Fibroblast of villous mesenchyme (primary cell): ENCODE measurements around the gene KCNK18. TPM values are rescaled to one million over a fixed set of nuclear protein-coding genes. Genes with fewer than 3 reads are reported as not detected.

Experiments used
- DNase-seq: peaks from one replicate; pipeline ENCODE4 v3.0.0-alpha.2; 2010; ENCODE audit warnings: low read depth
- H3K4me3 ChIP-seq: 2 replicates; pipeline ENCODE4 v1.5.1; 2011; ENCODE audit warnings: low read depth, mild to moderate bottlenecking, low read length
- small RNA-seq: library from RNA; depleted of rRNA; stranded (forward); fragments of <200 nt; gene quantifications from one replicate; pipeline ENCODE3, GENCODE V24; 2012
- total RNA-seq: library from RNA; depleted of rRNA; stranded (reverse); fragments of >200 nt; gene quantifications from 2 replicates; pipeline ENCODE4 v1.2.3, GENCODE V29; 2012
- TF ChIP-seq, protein P1 (sequence below): IDR thresholded peaks from 2 replicates; pipeline ENCODE4 v1.5.1; 2012; ENCODE audit warnings: low read depth, mild to moderate bottlenecking, low read length; ENCODE audit not compliant: insufficient read depth

Gene KCNK18
- total RNA-seq, 1 donor: not detected

DNA sequence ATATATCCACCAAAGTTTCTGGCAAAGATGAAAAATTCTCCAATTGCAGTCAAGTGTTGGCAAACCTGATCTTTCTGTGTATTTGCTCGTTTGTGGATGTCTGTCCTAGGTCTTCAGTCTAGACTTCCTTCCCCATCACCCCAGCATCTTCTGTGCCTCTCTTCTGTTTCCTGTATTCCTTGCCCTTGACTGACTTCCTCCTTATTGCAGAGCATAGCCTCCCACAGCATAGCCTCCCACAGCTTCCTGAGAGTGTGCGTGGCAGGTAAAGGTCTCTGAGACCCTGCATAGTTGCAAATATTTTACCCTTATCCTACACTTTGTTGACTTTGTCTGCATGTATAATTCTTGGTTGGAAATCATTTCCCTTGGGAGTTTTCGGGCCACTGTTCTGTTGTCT is 62.0 kb downstream of the KCNK18 start:
- TF ChIP-seq, protein P1, sequence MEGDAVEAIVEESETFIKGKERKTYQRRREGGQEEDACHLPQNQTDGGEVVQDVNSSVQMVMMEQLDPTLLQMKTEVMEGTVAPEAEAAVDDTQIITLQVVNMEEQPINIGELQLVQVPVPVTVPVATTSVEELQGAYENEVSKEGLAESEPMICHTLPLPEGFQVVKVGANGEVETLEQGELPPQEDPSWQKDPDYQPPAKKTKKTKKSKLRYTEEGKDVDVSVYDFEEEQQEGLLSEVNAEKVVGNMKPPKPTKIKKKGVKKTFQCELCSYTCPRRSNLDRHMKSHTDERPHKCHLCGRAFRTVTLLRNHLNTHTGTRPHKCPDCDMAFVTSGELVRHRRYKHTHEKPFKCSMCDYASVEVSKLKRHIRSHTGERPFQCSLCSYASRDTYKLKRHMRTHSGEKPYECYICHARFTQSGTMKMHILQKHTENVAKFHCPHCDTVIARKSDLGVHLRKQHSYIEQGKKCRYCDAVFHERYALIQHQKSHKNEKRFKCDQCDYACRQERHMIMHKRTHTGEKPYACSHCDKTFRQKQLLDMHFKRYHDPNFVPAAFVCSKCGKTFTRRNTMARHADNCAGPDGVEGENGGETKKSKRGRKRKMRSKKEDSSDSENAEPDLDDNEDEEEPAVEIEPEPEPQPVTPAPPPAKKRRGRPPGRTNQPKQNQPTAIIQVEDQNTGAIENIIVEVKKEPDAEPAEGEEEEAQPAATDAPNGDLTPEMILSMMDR: no peak
- DNase-seq: no peak
- H3K4me3 ChIP-seq: no peak overlapping the region

Small RNAs within 50 kb of the gene (small RNA-seq; reads per million reads assigned to genes)
- gene MIR3663: not detected

Other genes starting within 250 kb of the KCNK18 start
- 2.2 and 2.6 TPM in 2 replicates for gene SHTN1, start 192.3 kb upstream of the KCNK18 start, total RNA-seq
- not detected in 2 replicates for gene VAX1, start 59.2 kb upstream of the KCNK18 start, total RNA-seq
- gene SLC18A2, start 43.6 kb downstream of the KCNK18 start, total RNA-seq: under 0.01 TPM in 1 of 2 replicates, not detected in the other
- 26.1 and 37.1 TPM in 2 replicates for gene PDZD8, start 178.0 kb downstream of the KCNK18 start, total RNA-seq